Measurements from ENCODE around the gene SMURF1.

SMURF1 gene

DNA sequence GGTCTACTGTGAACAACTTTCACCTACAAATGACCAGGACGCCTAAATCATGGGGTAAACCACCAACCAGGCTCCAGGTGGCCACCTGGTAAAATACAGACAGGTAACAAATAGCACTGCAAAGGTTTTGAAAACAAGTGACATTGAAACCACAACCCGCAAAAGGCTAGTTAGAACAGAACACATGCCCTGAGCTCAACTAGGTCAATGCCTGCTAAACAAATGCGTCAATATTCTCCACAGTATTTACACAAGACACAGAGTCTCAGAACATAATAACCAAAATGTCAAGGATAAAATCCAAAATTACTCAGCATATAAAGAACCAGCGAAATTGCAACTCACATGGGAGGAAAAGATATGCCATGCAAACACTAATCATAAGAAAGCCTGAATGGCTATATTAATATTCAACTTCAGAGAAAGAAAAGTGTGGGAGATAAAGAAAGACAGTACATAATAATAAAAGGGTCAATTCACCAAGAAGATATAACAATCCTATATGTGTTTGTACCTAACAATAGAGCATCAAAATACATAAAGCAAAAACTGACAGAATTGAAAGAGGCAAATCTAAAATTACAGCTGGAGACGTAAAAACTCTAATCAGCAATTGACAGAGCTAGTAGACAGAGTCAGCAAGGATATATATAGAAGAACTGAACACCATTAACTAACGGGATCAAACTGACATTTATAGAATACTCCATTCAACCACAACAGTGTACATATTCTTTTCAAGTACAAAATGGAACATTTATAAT is 47.6 kb downstream of the SMURF1 start:
- DNase-seq = no peak

DNA sequence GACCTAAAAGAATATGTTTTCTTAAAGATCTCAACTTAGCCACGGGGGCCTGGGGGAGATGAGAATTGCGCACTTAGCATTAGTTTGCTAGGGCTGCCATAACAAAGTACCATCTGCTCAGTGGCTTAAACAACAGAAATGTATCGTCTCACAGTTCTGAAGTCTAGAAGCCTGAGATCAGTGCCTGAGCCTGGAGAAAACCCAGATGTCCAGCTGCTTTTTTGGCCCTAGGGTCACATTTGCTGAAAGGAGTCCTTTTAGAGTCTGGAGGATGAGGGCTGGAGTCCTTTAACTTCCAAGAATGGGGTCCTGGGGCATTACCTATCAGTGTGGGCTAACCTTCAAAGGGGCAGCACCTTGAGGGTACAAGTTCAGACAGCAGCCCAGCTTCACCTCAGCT is 48.2 kb downstream of the SMURF1 start:
- DNase-seq = no peak

GRCh38 chr7:99094401-99094800 is 49.5 kb downstream of the SMURF1 start:
- DNase-seq = no peak

- DNase-seq = no peak
These were observed 51.7 kb downstream of the SMURF1 start for GRCh38 chr7:99092064-99092720.

DNA sequence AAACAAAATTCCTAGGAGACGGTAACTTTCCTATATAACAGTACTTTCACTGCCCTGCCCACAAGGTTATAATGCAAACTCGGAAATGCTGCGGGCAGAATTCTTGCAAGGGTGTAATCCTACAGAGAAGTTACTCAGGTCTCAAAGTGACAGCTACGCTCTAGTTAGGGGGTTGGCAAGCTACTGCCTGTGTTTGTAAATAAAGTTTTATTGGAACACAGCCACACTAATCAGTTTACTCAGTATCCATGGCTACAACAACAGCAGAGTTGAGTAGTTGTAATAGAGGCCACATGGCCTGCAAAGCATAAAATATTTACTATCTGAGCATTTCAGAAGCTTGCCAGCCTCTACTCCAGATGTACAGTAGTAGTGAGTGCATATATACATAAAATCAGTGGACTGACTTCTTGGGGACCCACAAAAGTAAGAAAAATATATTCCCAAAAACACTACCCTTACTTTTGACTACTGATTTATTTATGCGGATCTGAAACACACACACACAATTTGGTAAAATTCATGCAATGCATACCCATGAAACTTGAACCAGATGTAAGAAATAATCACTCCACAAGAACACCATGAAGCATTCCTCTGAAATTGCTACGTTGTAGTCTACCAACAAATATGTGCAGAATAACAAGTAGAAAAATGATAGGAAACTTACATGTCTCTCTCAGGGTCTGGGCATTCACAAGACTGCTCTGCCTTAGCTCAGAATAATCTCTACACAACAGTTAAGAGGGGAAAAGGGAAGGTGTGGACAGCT is 53.0 kb downstream of the SMURF1 start:
- DNase-seq = no peak

DNA sequence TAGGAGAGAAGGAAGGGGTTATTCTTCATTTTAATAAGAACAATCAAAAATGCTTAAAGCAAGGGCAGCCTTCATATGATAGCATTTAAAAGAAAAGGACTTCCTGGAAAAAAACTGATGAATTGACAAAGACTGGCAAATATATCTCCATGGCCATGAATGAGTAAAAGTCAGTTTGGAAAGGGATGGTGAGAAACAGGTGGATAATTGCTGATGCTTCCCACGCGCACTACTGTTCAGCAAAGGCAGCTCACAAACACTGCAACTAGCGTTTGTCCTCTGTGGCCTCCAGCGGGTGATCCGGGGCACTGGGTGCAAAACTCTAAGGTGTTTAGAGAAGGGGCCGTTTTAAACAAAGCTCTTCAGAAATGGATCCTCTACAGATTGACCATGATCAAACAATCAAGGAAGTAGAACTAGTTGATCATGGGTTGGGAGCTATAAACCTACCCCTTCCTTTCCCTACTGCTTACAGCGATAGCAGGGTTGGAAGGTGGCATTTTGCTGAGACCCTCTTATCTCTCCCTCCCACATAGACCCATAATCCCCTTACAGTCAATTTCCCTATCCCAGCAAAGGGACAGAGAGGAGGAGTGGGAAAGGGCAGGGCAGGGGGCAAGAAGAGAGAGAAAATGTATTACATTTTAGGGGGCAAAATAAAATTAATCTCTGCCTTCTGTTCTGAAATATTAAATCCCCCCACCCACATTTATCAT is 53.8 kb downstream of the SMURF1 start:
- no peak for DNase-seq

DNA sequence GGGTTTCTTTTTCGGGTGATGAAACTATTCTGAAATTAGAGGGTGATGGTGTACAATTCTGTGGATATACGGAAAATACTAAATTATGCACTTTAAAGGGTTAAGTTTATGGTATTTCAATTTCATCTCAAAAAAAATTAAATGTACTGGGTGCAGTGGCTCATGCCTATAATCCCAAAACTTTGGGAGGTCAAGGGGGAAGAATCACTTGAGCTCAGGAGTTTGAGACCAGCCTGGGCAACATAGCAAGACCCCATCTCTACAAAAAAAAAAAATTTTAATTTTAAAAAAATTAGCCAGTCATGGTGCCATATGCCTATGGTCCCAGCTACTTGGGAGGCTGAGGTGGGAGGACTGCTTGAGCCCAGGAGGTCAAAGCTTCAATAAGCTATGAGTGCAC is 57.0 kb downstream of the SMURF1 start:
- DNase-seq = no peak

DNA sequence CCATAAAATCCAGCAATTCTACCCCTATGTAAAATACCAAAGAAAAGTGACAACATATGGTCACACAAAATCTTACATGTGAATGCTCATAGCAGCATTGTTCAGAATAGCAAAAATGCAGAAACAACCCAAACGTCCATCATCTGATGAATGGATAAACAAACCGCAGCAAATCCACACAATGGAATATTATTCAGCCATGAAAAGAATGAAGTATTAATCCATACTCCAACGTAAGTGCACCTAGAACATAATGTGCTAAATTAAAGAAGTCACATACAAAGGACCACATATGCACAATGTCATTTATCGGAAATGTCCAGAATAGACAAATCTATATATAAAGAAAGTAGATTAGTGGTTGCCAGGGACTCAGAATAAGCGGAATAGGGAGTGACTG is 57.4 kb downstream of the SMURF1 start:
- DNase-seq = no peak

GRCh38 chr7:99083733-99084132 is 60.2 kb downstream of the SMURF1 start:
- DNase-seq = no peak

DNA sequence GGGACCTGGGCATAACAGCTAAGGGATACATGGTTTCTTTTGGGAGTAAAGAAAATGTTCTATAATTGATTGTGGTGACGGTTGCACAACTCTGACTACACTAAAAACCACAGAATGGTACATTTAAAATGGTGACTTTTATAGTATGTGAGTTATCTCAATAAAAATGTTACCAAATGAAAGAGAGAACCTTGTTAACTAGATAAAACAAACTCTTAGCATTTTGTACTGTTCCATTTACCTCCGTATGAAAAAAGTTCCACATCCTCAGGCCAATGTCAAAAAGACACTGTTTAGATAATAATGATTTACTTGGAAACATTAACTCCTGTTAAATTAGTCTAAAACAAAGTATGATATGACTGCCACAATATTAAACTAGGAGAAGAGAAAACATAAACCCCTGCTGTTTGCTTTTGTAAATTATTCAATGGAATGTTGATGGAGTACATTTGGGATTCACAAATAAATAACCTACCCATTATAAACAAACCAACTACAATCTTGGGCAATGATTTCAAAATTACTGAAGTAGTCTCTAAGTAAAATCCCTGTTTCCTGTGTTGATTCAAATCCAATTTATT is 60.7 kb downstream of the SMURF1 start:
- no peak for DNase-seq

DNA sequence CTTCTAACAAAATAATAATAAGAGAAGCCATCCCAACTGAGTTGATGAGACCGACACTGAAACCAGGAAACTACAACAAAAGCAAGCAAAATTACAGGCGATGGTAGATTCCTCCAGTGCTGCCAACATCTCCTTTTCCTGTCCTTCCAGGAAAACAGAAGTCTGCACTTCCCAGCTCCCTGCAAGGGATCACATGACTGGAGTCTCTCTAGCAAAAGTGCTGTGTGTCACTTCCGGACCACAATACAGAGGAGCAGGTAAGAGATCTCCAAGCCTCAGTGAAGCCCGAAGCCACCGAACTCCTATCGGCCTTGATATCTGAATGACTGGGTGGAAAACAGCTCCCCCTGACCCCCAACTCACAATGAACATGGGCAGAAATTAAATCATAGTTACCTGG is 63.2 kb downstream of the SMURF1 start:
- no peak for DNase-seq

- peak in 2 of 6 experiments; percentile 2 to 6 for DNase-seq
These were observed 64.8 kb downstream of the SMURF1 start for GRCh38 chr7:99079104-99079503.

DNA sequence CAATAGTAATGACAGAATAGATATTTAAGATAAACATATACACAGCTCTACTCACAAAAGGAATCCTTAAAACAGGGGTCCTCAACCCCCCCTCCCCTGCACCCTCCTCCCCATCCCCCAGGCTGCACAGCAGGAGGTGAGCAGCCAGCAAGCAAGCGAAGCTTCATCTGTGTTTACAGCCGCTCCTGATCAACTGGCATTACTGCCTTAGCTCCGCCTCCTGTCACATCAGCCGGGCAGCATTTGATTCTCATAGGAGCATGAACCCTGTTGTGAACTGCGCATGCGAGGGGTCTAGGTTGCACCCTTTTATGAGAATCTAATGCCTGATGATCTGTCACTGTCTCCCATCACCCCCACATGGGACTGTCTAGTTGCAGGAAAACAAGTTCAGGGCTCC is 65.5 kb downstream of the SMURF1 start:
- DNase-seq = no peak

GRCh38 chr7:99076615-99077014 is 67.3 kb downstream of the SMURF1 start:
- peak in 1 of 6 experiments; percentile 1 for DNase-seq

DNA sequence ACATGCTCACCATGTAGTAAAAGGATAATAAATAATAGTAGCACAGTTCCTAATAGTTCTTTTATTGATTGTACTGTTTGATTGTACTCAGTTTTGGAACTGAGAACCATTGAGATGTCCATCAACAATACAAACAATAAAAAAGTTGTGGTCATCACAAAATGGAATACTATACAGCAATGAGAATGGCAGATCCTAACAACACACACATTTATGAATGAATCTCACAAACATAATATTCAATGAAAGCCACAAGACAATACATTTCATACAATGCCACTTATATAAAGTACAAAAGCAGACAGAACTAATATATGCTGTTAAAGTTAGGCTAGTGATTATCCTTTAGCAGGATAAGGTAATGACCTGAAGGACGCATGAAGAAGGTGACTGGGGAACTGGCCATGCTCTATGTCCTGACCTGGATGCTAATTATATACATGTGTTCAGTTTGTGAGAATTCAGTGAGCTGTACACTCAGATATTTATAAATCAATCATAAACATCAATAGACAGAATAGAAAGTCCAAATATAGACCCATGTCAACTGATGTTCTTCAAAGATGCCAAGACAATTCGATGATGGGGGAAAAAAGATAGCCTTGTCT is 70.0 kb downstream of the SMURF1 start:
- DNase-seq = no peak

GRCh38 chr7:99072126-99072525 is 71.8 kb downstream of the SMURF1 start:
- DNase-seq = no peak

- DNase-seq = no peak
These were observed 73.5 kb downstream of the SMURF1 start for GRCh38 chr7:99070361-99070760.

GRCh38 chr7:99061001-99061776 is 82.7 kb downstream of the SMURF1 start:
- no peak for DNase-seq

GRCh38 chr7:99054781-99055180 is 89.1 kb downstream of the SMURF1 start:
- no peak for DNase-seq

DNA sequence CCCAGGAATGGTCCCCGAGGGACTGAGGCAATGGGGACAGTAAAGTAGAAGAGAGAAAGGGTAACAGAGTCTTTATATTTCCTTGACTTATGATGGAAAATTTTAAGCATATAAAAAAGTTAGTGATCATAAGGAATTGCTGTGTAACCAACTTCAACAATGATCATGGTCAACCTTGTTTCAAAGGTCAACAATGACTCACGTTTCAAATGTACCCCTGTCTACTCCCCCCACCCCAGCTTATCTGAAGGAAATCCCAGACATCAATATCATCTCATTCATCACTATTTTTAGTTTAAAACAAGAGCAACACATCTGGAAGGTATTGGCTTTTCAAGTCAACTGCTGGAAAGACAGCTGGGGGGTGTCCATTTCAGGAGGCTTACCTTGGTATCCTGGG is 92.9 kb downstream of the SMURF1 start:
- DNase-seq = no peak

DNA sequence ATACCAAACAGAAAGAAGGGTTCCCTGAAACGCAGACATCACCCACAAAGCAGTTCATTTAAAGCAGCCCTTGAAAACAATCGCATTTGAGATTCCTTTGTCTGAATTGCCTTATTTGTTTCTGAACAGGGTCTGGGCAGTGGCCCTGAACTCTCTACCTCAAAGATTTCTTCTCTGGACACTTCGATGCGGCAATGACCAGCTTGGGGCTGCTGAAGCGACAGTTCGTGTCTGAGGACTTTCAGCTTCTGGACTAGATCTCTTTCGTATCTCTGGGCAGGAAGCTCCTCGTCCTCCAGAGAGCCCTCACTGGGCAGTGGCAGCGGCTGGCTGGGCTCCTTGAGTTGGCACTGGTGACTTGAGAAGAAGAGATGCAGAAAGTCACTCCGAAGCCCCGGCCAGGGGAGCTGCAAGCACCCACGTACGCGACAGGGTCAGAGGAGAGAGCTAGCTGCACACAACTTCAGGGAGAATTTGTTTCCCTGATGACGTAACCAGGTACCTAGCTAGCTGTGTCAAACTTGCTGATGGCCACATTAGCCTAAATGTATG is 96.3 kb downstream of the SMURF1 start:
- DNase-seq = no peak

All from stimulated activated naive CD4-positive, alpha-beta T cell (primary cell).